Bone marrow (tissue), 2 donors: ENCODE results near the gene MT1B.
"Not testable (repeated sequence)": the region's sequence is repeated elsewhere in the genome, so short reads cannot be mapped to it uniquely, and the experiment has no call there.

ENCODE experiments used
- DNase-seq, 2 donors: peaks; one replicate each; lab custom pipeline; 2025; lab: John Stamatoyannopoulos, UW

Gene MT1B

DNA sequence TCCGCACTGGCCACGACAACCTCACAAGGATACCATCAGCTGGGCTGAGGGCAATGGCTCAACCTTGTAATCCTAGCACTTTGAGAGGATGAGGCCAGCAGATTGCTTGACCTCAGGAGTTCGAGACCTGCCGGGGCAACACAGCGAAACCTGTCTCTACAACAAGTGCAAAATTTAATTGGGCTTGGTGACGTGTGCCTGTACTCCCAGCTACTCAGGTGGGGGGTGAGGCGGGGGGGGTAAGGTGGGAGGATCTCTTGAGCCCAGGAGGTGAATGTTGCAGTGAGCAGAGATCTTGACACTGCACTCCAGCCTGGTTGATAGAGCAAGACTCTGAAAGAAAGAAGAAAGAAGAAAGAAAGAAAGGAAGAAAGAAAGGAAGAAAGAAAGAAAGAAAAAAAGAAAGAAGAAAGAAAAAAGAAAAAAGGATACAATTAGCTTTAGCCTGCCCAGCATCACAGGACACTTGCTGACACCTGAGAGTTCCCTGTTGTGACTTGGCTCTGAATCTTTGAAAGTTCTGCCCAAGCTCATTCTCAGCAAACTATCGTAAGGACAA, 31.3 kb upstream of the MT1B start:
- no peak for DNase-seq

DNA sequence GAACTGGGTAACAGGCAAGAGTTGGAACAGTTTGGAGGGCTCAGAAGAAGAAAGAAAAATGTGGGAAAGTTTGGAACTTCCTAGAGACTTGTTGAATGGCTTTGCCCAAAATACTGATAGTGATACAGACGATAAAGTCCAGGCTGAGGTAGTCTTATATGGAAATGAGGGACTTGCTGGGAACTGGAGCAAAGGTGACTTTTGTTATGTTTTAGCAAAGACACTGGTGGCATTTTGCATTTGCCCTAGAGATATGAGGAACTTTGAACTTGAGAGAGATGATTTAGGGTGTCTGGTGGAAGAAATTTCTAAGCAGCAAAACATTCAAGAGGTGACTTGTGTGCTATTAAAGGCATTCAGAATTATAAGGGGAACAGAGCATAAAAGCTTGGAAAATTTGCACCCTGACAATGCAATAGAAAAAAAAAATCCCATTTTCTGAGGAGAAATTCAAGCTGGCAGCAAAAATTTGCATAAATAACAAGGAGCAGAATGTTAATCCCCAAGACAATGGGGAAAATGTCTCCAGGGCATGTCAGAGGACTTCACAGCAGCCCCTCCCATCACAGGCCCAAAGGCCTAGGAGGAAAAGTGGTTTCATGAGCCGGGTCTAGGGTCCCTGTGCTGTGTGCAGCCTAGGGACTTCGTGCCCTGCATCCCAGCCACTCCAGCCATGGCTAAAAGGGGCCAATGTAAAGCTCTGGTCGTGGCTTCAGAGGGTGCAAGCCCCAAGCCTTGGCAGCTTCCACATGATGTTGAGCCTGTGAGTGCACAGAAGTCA, 29.8 kb upstream of the MT1B start:
- not testable (repeated sequence) for DNase-seq

DNA sequence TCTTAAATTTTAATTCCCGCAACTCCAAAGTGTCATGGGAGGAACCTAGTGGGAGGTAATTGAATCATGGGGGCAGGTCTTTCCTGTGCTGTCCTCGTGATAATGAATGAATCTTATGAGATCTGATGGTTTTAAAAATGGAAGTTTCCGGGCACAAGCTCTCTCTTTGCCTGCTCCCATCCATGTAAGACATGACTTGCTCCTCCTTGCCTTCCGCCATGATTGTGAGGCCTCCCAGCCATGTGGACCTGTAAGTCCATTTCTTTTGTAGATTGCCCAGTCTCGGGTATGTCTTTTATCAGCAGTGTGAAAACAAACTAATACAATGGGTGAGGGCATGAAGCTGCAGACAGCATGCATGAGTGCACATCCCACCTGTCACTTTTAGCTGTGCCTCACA, 28.5 kb upstream of the MT1B start:
- not testable (repeated sequence) for DNase-seq

DNA sequence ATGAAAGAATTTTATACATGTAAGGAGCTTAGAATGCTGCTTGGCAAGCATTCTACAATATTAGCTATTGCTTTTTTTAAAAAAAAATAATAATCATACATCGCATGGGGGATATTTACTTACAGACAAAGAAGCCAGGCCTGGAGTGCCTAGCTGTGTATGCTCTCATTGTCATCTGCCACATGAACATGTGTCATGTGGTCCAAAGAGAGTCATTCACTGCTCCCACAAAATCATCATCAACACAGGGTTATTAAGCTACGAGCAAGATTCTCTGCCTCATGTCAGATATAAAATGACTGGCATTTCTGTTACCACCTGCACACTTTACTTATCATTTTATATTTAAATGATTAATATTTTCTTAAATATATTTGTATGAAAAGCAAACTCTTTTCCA, 28.0 kb upstream of the MT1B start:
- DNase-seq = no peak

DNA sequence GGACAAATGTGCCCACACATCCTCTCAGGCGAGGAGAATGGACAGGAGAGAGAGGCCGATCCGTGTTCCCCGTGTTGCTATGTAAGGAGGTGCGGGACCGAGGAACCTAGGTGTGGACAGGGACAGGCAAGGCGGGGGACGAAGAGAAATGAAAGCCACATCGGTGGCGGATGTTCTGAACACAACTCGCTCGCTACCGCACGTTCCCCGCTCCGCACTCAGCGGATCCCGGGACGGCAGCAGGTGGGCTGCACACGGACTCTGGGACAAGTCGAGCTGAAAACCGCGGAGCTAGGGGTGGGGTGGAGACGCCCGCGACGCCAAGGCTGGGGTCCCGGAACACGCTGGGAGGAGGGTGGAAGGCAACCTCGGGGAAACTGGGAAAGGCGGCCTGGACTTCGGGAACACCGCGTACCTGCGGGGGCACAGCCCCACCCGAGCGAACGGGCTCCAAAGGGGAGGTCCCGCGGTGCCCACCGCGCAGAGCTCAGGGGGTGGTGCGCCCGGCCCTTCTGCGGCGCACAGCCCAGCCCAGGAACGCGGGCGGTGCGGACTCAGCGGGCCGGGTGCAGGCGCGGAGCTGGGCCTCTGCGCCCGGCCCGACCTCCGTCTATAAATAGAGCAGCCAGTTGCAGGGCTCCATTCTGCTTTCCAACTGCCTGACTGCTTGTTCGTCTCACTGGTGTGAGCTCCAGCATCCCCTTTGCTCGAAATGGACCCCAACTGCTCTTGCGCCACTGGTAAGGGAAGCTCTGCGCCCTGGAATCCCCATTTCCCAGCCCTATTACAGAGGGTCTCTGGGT, 26.3 kb upstream of the MT1B start, which contains the start of gene MT1E:
Gene MT1E, plus strand, starts transcription at position 642 of the 803 bp plus-strand sequence. Its CDS starts 71 bp downstream, at position 713.
- DNase-seq = peak in 1 of 2 donors; percentile 34

DNA sequence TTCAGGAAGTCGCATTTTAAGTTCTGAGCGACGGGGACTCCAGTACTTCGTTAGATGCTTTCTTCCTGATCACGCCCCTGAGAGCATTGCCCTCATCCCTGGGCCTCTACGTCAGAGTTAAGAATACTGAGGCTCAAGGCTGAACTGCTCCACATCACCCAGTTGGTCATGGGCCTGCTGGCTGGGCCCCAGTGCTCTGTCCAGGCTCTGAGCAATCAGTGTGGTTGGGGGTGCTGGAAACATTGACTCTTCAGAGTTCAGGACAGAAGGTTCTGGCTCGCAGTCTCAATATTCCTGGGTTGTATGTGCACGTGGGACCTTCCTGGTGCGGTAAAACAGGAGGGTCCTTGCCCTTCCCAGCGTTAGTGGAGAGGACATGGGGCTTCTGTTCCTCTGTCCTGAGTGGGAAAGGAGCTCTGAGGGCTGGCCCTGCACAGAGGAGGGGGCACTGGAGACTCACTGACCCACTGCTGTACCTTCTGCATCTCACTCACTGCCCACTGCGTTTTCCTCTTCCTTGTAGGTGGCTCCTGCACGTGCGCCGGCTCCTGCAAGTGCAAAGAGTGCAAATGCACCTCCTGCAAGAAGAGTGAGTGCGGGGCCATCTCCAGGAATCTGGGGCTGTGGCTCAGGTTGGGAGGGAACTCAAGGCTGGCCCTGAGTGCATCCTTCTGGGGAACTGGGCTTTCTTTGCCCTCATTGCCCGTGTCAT, 25.6 kb upstream of the MT1B start:
- DNase-seq = no peak

DNA sequence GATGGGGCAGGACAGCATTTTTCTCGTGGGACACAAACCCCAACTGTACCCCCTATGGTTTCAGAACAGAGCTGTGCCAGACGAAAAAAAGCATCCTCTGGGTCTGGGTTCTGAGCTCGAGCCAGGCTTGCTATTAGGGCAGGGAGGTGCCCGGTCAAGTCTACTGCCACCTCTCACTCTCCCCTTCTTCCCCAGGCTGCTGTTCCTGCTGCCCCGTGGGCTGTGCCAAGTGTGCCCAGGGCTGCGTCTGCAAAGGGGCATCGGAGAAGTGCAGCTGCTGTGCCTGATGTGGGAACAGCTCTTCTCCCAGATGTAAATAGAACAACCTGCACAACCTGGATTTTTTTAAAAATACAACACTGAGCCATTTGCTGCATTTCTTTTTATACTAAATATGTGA, 25.0 kb upstream of the MT1B start:
- DNase-seq = no peak

DNA sequence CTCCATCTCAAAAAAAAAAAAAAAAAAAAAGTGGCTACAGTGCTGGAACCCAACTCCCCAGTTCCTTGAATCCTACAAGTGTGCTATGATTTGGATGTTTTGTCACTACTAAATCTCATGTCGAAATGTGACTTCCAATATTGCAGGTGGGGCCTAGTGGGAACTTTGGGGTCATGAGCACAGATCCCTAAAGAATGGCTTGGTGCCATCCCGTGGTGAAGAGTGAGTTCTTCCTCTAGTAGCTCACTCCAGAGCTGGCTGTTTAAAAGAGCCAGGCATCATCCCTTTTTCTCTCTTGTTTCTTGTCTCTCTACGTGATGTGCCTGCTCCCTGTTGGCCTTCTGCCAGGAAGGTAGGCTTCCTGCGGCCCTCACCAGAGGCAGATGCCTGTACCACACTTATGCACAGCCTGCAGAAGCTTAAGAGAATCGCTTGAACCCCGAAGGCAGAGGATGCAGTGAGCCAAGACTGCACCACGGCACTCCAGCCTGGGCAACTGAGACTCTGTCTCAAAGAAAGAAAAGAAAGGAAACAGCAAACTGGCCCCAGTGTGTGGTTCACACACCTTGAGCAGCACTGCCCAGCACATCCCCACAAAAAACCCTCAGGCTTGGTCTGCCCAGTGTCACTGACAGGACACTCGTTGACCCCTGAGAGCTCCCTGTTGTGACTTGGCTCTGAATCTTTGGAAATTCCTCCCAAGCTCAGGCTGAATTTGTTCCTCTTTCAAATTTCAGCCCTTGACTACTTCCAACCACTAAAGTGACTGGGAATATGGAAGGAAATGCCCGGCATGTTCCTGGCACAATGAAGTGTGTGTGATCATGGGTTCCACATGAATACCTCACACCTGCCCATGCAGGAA, 23.0 kb upstream of the MT1B start:
- no peak for DNase-seq

DNA sequence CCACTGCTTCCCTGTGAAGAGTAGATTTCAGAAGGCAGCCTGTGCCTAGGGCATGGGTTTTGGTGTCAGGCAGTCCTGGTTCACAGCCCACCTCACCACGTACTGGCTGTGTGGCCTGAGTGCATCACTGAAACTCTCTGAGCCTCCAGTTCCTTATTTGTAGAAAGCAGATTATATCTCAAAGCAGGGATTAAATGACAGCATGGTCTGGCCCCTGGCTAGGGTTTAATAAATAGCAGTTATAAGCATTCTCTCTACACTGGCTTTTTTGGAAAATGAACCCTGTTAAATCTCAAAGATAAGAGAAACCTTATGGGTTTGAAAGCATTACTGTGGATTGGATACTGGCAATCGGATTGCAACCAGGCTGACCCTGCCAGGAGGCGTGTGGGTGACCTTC, 22.2 kb upstream of the MT1B start:
- no peak for DNase-seq

DNA sequence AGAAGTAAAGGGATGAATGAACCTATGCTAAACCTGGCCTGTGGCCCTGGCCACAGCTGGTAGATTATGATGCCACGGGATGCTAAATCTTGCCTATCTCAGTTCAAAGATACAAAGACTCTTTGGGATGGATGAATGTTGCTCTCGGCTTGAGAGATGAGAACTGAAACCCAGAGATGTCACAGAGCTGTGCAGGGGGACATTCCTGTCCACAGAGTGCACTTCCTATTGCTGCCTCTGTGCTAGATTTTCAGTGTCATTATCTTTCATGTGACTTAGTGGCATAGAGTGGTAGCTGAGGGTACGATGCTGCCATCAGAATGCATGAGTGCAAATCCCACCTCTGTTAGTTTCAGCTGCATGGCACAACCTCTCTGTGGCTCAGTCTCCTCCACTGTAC, 21.6 kb upstream of the MT1B start:
- DNase-seq = no peak

DNA sequence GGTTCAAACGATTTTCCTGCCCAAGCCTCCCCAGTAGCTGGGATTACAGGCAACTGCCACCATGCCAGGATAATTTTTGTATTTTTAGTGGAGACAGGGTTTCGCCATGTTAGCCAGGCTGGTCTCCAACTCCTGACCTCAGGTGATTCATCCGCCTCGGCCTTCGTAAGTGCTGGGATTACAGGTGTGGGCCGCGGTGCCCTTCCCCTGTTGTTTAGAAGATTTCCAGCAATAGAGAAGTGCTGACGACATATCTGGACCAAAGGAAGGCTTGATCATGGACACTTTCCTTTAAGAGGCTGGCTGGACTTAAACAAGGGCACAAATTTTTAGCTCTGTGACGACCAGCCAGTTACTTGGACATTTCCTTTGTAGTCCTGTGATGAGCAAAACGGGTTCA, 20.5 kb upstream of the MT1B start:
- DNase-seq = no peak

DNA sequence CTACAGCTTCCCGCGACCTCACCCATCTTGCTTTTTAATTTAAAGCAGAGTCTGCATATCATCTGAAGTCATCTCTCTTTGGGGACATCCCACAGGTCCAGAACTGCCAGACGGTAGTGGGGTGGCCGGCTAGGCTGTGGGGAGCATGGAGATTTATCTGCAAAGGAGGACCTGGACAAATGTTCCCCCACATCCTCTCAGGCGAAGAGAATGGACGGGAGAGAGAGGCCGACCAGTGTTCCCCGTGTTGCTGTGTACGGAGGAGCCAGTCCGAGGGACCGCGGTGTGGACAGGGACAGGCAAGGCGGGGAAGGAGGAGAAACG, 19.9 kb upstream of the MT1B start:
- DNase-seq = no peak

DNA sequence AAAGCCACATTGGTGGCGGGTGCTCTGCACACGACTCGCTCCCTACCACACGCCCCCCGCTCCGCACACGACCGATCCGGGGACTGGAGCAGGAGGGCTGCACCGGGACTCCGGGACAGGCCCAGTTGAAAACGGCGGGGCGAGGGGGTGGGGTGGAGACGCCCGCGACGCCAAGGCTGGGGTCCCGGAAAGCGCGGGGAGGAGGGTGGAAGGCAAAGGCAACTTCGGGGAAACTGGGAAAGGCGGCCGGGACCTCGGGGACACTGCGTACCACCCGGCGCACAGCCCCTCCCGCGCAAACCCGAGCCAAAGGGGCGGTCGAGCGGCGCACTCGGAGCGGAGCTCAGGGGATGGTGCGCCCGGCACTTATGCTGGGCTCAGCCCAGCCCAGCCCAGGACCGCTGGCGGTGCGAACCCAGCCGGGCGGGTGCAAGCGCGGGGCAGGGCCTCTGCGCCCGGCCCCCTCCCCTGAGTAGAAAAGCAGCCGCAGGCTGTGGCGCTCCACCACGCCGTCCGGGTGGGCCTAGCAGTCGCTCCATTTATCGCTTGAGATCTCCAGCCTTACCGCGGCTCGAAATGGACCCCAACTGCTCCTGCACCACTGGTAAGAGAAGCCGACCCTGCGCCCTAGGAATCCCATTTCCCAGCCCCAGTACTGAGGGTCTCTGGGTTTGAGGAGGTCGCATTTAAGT, 19.4 kb upstream of the MT1B start, which contains the start of gene MT1M:
Gene MT1M, plus strand, starts transcription at position 504 of the 692 bp plus-strand sequence. Its CDS starts 73 bp downstream, at position 577.
- no peak for DNase-seq

DNA sequence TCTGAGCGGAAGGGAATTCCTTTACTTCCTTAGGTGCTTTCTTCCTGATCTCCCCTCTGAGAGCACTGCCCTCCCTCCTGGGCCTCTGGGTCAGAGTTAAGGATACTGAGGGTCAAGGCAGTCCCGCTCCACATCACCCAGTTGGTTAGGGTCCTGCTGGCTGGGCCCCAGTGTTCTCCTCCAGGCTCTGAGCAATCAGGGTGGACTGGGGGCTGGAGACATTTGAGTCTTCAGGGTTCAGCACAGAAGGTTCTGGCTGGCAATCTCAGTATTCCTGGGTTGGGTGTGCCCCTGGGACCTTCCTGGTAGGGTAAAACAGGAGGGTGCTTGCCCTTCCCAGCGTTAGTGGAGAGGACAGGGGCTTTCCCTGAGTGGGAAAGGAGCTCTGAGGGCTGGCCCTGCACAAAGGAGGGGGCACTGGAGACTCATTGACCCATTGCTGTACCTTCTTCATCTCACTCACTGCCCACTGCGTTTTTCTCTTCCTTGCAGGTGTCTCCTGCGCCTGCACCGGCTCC, 18.8 kb upstream of the MT1B start:
- DNase-seq = no peak

DNA sequence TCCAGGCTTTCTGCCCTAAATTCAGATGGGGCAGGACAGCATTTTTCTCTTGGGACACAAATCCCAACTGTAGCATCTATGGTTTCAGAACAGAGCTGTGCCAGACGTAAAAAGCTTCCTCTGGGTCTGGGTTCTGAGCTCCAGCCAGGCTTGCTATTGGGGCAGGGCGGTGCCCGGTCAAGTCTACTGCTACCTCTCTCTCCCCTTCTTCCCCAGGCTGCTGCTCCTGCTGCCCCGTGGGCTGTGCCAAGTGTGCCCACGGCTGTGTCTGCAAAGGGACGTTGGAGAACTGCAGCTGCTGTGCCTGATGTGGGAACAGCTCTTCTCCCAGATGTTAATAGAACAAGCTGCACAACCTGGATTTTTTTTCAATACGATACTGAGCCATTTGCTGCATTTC, 18.2 kb upstream of the MT1B start:
- no peak for DNase-seq

DNA sequence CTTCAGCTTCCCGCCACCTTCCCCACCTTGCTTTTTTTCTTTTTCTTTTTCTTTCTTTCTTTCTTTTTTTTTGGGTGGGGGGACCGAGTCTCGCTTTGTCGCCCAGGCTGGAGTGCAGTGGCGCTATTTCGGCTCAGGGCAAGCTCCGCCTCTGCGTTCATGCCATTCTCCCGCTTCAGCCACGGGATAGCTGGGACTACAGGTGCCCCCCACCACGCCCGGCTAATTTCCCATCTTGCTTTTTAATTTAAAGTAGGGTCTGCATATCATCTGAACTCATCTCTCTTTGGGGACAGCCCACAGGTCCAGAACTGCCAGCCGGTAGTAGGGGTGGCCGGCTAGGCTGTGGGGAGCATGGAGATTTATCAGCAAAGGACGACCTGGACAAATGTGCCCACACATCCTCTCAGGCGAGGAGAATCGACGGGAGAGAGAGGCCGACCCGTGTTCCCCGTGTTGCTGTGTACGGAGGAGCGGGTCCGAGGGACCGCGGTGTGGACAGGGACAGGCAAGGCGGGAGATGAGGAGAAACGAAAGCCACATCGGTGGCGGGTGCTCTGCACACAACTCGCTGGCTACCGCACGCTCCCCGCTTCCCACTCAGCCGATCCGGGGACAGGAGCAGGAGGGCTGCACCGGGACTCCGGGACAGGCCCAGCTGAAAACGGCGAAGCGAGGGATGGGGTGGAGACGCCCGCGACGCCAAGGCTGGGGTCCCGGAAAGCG, 16.8 kb upstream of the MT1B start:
- no peak for DNase-seq

DNA sequence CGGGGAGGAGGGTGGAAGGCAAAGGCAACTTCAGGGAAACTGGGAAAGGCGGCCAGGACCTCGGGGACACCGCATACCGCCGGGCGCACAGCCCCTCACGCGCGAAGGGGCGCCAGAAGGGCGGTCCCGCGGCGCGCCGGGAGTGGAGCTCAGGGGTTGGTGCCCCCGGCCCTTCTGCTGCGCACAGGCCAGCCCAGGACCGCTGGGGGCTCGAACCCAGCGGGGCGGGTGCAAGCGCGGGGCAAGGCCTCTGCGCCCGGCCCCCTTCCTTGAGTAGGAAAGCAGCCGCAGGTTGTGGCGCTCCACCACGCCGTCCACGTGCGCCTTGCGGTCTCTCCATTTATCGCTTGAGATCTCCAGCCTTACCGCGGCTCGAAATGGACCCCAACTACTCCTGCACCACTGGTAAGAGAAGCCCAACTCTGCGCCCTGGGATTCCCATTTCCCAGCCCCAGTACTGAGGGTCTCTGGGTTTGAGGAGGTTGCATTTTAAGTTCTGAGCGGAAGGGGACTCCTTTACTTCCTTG, 16.2 kb upstream of the MT1B start:
- DNase-seq = no peak

DNA sequence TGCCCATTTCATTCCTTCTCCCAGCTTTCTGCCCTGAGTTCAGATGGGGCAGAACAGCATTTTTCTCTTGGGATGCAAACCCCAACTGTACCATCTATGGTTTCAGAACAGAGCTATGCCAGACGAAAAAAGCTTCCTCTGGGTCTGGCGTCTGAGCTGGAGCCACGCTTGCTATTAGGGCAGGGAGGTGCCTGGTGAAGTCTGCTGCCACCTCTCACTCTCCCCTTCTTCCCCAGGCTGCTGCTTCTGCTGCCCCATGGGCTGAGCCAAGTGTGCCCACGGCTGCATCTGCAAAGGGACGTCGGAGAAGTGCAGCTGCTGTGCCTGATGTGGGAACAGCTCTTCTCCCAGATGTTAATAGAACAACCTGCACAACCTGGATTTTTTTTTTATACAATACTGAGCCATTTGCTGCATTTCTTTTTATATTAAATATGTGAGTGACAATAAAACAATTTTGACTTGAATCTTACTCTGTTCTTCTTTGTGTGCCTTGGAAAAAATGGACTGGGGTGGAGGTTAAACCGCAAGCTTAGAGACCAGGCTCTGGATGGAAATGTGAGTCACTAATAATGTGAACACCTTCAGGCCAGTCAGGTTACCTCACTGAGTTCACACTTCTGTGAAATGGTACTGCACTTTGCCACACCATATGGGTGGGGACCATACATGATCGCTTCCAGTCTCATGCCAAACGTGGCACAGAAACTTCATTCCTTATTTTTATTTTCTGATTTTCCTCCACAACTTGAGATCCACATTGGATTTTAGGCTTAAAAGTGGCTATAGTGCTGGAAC, 14.9 kb upstream of the MT1B start:
- no peak for DNase-seq
